Hepatocyte (in vitro differentiated cells): ENCODE measurements around the gene ARHGAP6.

Source experiments
- EZH2 ChIP-seq: fragments of 200-600 bp; sonication (generic); IDR thresholded peaks from 2 replicates; pipeline ENCODE4 v1.6.1; 2016; ENCODE audit warnings: antibody characterized with exemption, mild to moderate bottlenecking, borderline replicate concordance
- EZH2phosphoT487 ChIP-seq: fragments of 200-600 bp; sonication (generic); IDR thresholded peaks from one replicate; pipeline ENCODE4 v1.6.1; 2018; ENCODE audit warnings: antibody characterized with exemption, mild to moderate bottlenecking, low read depth, moderate library complexity; ENCODE audit not compliant: unreplicated experiment, severe bottlenecking
- TF ChIP-seq, protein P1 (sequence below): fragments of 200-600 bp; sonication (generic); IDR thresholded peaks from 2 replicates; pipeline ENCODE4 v1.5.1; 2016; ENCODE audit warnings: antibody characterized with exemption, mild to moderate bottlenecking; ENCODE audit not compliant: poor library complexity

DNA sequence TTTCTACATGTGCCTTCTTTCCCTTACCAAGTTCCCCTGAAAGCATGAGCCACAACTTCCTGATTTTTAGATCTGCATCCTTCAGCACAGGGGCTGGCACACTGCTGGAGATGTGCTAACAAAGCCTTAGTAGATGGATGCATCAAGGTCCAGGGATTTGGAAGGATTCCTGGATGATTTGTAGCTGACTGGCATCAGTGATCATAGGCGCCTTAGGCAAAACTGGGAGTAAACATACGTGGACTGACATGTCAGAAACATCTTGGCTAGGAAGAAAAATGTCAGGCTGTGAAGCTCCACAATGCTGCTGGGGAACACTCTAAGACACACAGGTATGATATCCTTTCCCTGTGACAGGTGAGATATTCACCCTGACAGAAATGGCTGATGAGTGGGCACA is 216.1 kb downstream of the ARHGAP6 start:
- TF ChIP-seq, protein P1, sequence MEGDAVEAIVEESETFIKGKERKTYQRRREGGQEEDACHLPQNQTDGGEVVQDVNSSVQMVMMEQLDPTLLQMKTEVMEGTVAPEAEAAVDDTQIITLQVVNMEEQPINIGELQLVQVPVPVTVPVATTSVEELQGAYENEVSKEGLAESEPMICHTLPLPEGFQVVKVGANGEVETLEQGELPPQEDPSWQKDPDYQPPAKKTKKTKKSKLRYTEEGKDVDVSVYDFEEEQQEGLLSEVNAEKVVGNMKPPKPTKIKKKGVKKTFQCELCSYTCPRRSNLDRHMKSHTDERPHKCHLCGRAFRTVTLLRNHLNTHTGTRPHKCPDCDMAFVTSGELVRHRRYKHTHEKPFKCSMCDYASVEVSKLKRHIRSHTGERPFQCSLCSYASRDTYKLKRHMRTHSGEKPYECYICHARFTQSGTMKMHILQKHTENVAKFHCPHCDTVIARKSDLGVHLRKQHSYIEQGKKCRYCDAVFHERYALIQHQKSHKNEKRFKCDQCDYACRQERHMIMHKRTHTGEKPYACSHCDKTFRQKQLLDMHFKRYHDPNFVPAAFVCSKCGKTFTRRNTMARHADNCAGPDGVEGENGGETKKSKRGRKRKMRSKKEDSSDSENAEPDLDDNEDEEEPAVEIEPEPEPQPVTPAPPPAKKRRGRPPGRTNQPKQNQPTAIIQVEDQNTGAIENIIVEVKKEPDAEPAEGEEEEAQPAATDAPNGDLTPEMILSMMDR, result no peak
- TF ChIP-seq EZH2phosphoT487 (no peak), EZH2 (no peak)
